RPMI7951 (cell line): ENCODE data around the gene ZBP1. TPM values are rescaled to one million over a fixed set of nuclear protein-coding genes. Genes with fewer than 3 reads are reported as not detected.

Source experiments
- DNase-seq: peaks from one replicate; pipeline ENCODE4 v3.0.0-alpha.2; 2012; ENCODE audit warnings: low read depth
- total RNA-seq: library from RNA; depleted of rRNA; stranded (reverse); fragments of >200 nt; shearing (Covaris generic); gene quantifications from 2 replicates; pipeline ENCODE4 v1.2.3, GENCODE V29; 2014

ZBP1 gene
- total RNA-seq, 1 experiment from 2014 or later, result not detected

DNA sequence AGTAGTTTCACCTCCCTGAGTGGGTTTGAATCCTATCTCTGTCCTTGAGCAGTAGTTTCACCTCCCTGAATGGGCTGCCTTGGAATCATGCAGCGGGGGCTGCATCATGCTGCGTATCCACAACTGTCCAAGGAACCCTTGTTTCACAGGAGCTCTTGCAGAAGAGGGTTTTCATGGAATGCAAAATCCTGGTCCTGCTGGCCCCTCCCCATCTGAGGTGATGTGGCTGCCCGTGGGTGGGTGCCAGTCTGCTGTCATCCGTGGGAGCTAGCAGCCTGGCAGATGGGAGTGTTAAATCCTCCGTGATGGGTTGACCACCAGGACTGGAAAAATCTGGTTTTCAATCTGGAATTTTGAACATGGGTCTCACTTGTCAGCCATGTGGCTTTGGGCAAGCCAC is 21.7 kb downstream of the ZBP1 start:
- no peak for DNase-seq

DNA sequence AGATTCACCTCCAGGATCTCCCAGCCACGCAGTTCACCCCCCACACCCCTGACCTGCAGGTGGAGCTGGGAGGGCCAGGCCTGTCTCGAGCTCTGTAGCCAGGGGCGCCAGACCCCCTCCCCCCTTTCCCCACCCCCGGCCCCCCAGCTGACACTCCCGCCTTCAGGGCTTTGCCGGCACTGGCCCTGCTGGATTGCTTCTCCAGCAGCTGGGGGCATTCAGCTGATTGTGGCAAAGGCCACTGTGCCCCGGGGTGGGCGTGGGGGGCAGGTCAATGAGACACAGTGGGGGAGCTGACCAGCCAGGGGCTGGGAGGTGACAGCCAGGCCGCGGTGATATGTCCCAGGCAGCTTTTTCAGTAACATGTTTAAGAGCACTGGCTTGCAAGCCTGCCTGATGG is 22.2 kb downstream of the ZBP1 start:
- no peak for DNase-seq

DNA sequence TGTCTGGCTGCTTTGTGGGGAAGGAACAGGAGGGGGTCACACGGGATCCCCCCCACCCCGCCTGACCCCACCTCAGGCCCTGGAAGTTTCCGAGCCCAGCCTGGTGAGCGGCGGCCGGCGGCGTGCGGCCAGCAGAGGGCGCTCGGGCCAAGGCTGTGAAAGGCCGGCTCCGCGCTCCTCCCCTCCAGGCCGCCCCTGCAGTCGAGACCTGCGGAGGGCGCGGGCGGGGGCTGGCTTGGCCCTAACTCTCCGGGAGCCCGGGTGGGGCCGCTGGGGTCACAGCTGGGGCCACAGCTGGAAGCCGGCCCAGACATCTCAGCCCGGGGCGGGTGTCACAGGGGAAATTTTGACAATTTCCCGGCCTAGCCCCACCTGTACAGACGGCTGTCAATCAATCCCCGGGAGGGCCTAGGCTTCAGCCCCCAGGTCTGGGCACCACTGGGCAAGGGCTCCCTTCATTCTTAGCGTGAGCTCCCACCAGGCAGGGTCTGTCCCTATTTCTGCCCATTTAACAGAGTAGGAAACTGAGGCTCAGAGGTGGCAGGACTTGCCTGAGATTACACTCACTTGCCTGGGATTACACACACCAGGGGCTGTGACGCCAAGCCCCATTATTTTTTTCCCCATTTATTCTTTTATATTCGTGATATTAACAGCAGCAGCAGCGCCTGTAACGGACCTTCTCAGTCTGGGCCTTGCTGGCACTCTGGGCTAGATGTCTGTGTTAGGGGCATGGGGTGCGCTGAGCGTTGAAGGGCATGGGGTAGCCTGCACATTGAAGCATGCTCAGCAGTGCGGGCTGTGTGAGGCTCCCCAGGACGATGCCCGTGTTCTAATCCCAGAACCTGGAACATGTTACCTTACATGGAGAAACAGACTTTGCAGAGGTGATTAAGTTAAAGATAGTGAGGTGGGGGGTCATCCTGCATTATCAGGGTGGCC is 23.0 kb downstream of the ZBP1 start:
- peak; percentile 69 for DNase-seq

DNA sequence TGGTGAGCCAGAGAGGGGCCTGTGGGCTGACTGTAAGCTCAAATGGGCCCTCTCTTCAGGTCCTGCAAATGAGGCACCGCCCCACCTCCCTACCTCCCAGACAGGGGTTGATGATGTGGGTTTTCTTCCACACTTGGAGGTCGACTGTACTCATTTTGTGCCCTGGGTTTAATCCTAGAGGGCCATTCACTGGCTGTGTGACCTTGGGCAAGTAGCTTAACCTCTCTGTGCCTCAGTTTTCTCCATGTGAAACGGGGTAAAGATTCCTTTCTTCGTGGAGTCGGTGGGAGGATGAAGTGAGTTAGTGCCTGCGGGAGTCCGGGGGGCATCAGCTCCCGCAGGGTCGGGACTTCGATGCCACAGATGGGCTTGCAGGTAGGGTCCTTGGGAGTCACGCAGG is 23.9 kb downstream of the ZBP1 start:
- no peak for DNase-seq

DNA sequence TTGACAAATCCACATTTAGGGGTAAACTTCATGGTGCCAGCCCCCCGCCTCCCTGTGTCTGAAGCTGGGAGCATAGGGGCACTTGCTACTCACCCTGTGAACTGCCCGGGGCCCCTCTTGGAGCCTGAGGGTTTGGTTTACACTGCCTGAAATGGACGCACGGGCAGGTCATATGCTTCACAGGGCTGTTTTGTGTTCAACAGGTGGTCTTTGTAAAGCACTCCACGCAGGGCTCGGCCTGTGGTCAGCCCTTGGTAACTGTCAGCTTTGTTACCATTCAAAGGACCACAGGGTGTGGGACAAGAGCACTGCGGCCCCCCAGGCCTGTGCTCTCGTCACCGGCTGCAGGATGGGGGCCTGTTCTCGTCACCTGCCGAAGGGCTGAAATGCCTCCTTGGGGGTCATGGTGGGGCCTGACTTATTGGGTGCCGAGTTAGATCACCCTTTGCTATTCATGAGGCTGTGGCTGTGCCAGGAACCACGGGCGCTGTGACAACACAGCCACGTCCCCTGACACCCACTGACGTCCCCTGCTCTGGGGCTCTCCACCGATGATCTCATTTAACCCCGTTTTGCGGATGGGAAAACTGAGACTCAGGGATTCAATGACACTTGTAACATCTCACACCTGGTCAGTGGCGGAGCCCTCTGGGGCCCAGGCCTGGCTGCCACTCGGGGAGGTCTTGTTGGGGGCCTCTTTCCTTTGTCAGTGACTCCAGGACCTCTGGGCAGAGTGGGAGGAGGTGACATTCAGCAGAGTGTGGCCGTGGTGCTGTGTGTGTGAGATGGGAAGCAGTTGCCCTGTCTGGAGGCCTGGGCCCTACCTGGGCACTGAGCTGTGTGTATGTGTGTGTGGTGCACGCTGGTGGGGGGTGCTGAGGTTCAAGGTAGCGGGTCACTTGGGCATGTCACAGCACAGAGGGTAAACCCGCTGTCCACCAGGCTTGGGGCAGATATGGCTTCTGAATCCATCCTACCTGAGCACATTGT is 24.9 kb downstream of the ZBP1 start:
- no peak for DNase-seq

DNA sequence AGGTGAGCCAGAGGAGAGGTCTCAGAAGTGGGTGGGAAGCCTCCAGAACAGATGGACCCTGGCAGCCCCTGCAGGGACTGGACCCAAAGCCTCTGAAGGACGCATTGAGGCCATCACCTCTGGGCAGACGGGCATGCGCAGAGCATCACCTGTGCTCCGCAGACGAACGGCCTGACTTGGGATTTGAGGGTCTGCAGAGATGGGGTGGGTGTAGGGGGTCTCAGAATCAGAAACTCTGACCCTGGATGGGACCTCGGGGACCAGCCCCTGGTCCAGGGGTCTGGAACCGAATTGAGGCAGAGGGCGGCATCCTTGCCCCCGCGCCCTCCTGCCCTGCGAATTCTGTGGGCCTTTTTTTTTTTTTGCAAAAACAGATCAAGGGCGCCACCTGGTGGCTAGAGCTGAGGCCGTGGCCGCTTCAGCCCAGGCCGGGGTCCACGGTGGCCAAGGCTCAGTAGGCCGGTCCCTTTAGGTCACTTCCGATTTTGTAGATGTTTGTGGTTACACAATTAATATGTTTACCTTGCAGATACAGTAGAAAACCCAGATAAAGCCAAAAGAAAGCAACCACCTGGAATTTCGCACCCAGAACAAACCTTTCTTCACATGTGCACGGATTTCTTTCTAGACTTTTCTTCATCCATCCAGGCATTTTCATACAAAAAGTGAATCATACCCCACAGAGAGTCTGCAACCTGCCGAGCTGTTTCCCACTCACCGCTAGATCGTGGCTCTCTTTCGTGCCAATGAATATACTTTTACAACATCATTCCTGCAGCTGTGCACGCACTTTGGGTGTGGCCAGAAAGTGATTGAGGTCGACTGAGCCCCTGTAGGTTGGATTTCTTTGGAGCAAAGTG is 25.9 kb downstream of the ZBP1 start:
- peak; percentile 84 for DNase-seq

DNA sequence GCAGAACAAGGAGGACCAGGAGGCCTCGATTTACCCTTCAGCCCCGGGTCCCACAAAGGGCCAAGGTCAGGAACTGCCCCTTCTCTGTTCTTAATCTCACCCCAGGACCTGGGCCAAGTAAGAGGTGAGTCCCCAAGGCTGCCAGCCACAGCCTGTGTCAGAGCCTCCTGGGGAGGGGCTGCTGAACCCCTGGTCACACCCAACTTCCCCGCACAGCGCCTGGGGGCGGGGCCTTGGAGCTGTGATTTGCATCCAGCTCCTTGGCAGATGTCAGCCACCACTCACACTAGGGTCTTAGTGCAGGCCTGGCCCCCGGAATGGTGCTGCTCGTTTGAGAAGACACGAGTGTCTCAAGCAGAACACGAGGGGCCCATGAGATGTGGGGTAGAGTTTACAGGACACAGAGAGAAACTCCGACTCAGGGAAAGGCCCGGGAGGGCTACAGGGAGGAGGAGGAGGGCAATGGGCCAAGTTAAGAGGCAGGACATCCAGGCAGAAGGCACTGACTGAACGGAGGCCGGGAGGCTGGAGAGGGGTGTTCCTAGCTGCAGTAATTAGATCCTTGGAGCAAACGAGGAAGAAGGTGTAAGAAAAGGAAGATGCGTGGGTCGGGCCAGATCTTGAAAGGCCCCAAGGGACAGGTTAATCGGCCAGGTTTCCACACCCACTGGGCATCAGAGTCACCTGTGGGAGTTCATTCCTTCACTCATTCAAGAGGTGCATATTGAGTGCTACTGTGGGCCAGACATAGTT is 26.9 kb downstream of the ZBP1 start:
- DNase-seq, result no peak

DNA sequence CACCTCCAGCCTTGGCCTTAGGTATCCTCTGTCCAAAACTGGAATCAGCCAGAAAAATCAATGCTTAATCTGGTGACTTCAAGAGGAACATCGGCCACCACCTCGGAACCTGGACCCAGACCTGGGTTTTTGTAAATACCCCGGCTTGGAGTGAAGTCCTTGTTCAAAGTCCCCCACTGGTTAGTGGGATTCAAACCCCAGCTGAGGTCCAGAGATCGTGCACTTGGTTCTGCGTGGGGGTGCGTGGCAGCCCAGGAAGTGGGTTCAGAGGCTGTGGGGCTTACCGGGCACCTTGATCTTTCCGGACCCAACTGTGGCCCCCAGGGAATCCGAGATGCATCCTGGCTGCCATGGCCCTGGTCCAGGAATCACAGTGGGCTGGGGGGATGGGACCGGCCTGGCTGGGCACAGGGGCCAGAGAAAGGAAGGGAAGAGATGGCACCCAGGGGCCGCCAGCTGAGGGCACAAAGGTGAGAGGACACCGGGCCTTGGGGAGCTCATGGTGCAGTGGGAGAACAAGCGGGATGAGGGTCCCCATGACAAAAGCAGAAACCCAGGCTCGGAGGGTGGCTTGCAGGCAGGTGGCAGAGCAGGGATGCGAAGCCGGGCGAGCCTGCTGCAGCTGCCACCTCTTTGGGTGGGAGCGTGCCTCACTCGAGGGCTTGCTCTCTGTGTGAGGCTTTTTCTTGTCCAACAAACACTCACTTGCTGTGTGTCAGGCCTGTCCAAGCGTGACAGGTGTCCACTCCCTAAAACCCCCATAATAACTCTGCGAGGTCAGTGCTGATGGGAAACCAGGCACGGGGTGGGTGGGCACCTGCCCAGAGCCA is 27.7 kb downstream of the ZBP1 start:
- DNase-seq, result no peak

DNA sequence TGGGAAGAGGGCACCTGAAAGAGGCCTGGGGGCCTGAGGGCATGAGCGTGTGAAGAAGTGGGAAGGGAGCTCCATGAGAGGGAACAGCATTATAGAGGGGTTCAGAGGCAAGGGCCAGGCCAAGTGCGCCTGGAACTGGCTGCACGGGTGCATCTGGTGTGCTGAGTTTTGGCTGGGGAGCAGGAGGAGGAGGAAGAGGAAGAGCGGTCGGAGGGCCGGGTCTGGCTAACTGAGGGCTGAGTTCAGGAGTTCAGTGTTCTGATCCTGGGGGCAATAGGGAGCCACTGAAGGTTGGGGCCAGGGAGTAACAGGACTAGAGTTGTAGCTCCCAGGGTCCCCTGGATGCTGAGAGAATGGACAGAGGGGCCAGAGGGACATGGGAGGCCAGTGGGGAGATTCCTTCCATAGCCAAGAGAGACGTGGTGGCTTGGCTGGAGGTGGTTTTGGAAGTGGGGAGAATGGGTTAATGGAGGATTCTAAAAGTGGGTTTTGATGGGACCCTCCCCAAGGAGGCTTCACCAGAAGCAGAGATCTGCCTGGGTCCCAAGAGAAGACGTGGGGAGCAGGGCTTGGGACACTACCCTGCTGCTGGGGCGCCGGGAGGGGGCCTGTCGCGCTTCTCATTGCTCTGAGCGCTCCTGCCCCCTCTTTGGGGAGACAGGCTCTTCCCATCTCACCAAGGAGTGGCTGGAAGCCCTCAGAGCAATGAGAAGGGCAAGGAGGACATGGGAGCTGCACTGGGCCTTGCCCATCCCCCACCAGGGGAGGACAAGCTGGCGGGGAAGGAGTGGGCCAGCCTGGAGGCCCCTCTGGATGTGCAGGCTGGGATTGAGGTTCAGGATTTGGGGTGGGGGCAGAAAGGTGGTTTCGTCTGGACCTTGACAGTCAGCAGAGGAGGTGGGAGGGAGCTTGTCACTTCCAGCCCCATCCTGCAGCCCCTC is 28.7 kb downstream of the ZBP1 start:
- DNase-seq, result no peak

DNA sequence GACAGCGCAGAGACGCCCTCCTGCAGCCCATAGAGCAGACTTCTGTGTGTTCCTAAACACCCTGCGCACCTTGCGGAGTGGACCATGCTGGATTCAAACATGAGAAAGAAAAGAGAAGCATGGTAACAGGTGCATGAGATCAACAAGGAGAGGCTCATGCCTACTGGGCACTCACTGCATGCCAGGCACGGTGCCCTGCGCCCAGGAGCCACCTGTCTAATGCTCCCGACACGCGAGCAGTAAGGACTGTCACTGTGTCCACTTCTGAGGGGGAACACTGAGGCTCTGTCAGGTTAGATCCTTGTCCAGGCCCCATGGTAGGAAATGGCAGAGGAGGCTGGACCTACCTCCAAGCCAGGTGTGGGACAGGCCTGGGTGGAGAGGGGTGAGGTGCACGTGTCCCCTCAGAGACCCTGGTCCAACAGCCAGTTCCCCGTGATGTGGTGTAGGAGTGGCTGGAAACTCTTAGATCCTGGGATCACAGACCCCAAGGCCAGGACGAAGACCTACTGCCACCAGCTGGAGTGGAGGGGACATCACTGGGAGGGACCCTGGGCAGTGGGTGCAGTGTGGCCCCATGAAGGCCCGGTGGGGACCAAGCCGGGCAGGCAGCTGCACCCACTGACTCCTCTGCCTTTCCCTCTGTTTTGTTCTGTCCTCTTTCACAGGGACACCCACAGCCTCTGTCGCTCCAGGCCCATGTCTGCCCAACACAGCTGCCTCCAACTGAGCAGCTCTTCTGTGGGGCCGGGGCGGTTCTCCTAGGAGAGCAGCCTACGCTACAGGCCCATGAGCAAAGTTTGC is 29.5 kb downstream of the ZBP1 start:
- no peak for DNase-seq

DNA sequence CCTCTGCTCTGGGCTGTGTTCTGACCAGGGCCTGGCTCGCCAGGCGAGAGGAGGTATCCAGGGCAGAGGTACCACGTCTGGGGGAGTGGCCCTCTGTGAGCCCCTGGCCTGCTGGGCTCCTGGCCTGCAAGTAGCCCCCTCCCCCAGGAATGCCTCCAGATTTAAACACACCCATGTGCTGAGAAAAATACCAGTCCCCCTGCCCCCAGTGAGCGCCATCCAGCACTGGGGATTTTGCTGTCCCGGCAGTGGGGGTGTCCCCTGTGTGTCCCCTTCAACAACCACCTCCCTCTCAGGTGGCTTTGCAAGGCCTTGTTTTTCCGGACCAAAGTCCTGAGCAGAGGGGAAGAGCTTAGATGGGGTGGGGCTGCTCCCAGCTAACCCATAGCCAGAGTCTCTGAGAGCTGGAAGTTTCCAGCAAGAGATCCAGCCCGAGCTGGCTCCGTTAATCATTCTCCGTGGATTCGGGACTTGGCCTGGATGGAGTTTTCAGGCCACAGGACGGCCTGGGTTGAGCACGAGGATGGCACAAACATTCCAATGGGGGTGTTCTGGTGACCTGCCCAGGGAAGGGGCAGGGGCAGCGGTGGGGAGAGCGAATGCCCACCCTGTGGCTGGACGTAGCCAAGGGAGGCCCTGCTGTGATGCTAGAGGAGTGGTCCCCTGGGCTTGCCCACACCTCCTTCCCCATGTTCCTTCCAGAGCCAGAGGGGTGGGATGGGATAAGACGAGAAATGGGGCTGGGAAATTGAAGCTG is 30.3 kb downstream of the ZBP1 start:
- no peak for DNase-seq

DNA sequence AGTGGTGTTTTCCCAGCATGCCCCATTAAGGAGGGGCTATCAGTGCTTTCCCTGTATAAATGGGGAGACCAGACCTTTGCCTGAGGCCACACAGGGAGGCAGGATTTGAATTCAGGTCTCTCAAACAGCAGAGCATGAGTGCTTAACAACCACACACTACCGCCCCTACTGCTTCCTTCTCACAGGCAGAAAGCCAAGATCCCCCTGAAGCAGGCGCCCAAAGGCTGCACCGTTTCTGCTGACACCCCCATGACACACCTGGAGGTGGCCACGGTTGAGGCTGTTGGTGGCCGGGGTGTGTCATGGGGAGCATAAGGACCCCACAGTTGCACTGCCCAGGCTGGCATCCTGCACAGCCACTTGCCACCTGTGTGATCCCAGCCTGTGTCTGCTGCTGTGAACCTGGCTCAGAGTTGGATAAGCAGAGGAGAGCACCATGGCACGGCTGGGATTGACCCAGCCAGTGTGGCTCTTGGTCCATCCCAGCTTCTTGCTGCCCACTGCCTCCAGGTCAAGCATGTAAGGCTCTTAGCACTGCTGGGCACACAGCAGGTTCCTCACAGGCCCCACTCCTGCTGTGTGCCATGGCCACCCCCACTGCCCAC is 31.0 kb downstream of the ZBP1 start:
- DNase-seq, result no peak

DNA sequence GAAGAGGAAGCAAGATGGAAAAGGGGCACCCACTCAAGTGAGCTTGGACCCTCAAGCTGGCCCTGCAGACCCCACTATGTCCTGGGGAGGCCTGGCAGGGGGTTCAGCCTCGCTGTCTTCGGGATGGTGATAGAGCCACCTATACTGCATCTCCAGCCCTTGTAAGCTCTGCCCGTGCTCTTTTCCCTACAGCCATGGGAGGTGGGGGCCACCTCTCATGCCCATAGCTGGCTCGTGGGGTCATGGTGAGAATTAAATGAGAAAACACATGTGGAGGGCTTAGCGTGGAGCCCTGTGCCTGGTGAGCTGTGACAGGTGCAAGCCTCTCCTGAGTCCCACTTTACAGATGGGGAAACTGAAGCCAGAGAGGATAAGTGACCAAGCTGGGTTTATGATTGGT is 31.6 kb downstream of the ZBP1 start:
- no peak for DNase-seq

DNA sequence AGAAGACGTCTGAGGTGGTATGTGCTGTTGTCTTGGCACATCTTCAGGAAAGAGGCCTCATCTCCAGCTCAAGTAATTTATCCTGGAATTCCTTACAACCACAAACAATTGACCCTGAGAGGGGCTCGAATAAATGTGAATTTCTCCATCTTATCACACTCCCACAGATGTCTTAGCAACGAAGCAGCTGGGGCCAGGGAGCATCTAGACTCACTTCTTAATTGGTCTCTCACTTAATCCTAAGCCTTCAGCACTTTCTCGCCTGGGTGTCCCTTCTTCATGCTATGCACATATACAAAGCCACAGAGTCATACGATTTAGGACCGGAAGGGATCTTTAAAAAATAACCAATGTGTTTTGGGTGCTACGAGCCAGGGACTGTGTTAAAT is 32.2 kb downstream of the ZBP1 start:
- DNase-seq, result no peak

DNA sequence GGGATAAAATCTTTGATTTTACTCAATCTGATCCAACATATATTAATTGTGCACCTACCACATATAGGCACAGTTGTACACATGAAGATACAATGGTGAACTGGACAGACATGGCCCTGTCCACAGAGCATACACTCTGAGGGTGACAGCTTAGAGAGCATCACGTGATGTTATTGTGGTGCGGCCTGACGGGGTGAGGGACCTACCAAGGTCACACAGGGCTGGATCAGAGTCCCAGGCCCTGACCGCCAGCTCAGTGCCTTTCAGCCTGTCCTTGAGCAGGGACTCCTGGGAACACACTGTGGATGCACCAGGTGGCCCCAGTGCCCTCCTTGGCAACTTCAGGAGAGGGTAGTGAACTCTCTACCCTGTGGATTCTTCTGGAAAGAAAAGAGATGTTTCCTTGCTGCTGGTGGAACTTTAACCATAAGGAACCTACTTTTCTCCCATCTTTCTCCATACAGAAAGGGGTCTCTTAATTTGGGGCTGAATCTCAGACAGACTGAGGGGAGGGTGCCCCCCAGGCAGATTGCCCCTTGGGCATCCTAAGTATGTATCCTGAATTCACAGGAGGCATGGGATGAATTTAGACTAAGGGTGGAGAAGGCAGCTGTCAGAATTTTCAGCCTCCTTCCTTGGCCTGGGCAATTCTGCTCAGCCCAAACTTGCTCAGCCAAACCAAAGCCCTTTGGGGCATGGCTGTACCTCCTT is 32.8 kb downstream of the ZBP1 start:
- DNase-seq, result no peak

DNA sequence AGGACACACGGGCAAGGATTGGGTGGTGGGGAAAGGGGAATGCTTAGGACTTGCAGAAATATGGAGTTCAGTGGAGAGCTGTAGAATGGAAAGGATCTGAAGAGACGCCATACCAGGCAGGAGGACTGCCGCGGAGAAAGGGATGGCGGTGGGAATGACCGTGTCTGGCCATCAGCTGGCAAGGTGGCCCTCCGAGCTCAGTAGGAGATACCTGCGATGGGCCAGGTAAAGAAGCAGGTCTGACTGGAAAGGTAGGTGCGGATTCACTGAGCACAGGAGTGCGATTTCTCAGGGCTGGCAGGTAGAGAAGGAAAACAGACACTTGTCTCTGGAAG is 33.3 kb downstream of the ZBP1 start:
- DNase-seq, result no peak
